Measurements from ENCODE around the gene DENND5A. TPM values are rescaled to one million over a fixed set of nuclear protein-coding genes. Genes with fewer than 3 reads are reported as not detected.

The DENND5A gene
- total and polyA plus RNA-seq, 4 donors, result 7.9 to 45.8 (median 18.2) TPM

GRCh38 chr11:9092853-9093778 lies 172.0 kb downstream of the DENND5A start (continued):
- no peak for TF ChIP-seq NR2F2 (IDR thresholded peaks at IDR 0.05)
- no peak for TF ChIP-seq FOXA2 (IDR thresholded peaks at IDR 0.05)

GRCh38 chr11:9092072-9092471 lies 173.1 kb downstream of the DENND5A start:
- H3K27me3 ChIP-seq (ENCODE audit: control insufficient read depth in 4 of 4, insufficient read depth in 4 of 4, low read length in 3 of 4), result peaks cover 0 to 5% (median 1%) of the 10 kb centered on the region in 4 donors
- H3K36me3 ChIP-seq (ENCODE audit: control insufficient read depth in 4 of 4, insufficient read depth in 3 of 4, low read depth in 1 of 4, low read length in 3 of 4), result no peaks in the 10 kb centered on the region
- 73% methylated on average over 4 of the region's 4 CpGs for WGBS
- no peak overlapping the region for H3K9ac ChIP-seq (ENCODE audit: low read depth in 1 of 2, low read length in 2 of 2)
- H3K27ac ChIP-seq (ENCODE audit: low read depth in 1 of 2, low read length in 2 of 2), result no peak overlapping the region
- no peaks in the 10 kb centered on the region for H3K9me3 ChIP-seq (ENCODE audit: control insufficient read depth in 4 of 4, low read length in 3 of 4)
- peaks cover 0 to 10% (median 7%) of the 10 kb centered on the region in 4 donors for H3K4me1 ChIP-seq (ENCODE audit: control insufficient read depth in 4 of 4, insufficient read depth in 4 of 4, low read length in 3 of 4)
- no peak overlapping the region for H3K4me3 ChIP-seq (ENCODE audit: low read depth in 1 of 3, low read length in 3 of 3)
- no peak for DNase-seq (ENCODE audit: low spot score)
- no peak for TF ChIP-seq SP1 (IDR thresholded peaks at IDR 0.05)
- TF ChIP-seq FOXA1 (IDR thresholded peaks at IDR 0.05), result no peak
- no peak for TF ChIP-seq RAD21 (IDR thresholded peaks at IDR 0.05)
- no peak for TF ChIP-seq FOXA2 (IDR thresholded peaks at IDR 0.05)
- no peak for TF ChIP-seq YY1 (IDR thresholded peaks at IDR 0.05)
- no peak for TF ChIP-seq HNF4G (IDR thresholded peaks at IDR 0.05)
- TF ChIP-seq JUND (IDR thresholded peaks at IDR 0.05), result no peak
- TF ChIP-seq MAX (IDR thresholded peaks at IDR 0.05), result no peak
- TF ChIP-seq NR2F2 (IDR thresholded peaks at IDR 0.05), result no peak
- no peak for TF ChIP-seq EGR1 (IDR thresholded peaks at IDR 0.05; ENCODE audit: low read depth in 2 of 2)
- TF ChIP-seq ATF3 (IDR thresholded peaks at IDR 0.05), result no peak
- no peak for TF ChIP-seq REST (IDR thresholded peaks at IDR 0.05)
- no peak for TF ChIP-seq CTCF (IDR thresholded peaks at IDR 0.05; ENCODE audit: low read depth, low read length, missing input control)
- no peak for TF ChIP-seq HNF4A (conservative IDR thresholded peaks at IDR 0.05)

Data from liver (tissue), 9 donors.